OCI-LY1 (cell line): Measurements from ENCODE around the gene DOCK1.

ENCODE experiments used
- H2AFZ ChIP-seq: fragments of 200-600 bp; sonication (generic), shearing (Covaris generic); 2 replicates; pipeline ENCODE4 v1.6.0; 2014; ENCODE audit warnings: antibody characterized with exemption, mild to moderate bottlenecking, low read length
- H3F3A ChIP-seq: fragments of 200-600 bp; sonication (generic), shearing (Covaris generic); 2 replicates; pipeline ENCODE4 v1.6.0; 2014; ENCODE audit warnings: mild to moderate bottlenecking, antibody characterized with exemption, low read length, moderate library complexity; ENCODE audit not compliant: insufficient read depth
- H3K27ac ChIP-seq: fragments of 200-600 bp; sonication (generic); 2 replicates; pipeline ENCODE4 v1.5.1; 2014; ENCODE audit warnings: low read length, mixed run types, mild to moderate bottlenecking, low read depth; ENCODE audit not compliant: poor library complexity, severe bottlenecking
- H3K27me3 ChIP-seq: fragments of 200-600 bp; sonication (generic); 2 replicates; pipeline ENCODE4 v1.6.0; 2014; ENCODE audit warnings: antibody characterized with exemption, mild to moderate bottlenecking, low read length, moderate library complexity; ENCODE audit not compliant: insufficient read depth
- H3K36me3 ChIP-seq: fragments of 200-600 bp; sonication (generic); 2 replicates; pipeline ENCODE4 v1.6.1; 2014; ENCODE audit warnings: mild to moderate bottlenecking, antibody characterized with exemption, low read length, moderate library complexity, mixed read lengths; ENCODE audit not compliant: insufficient read depth
- H3K4me1 ChIP-seq: fragments of 200-600 bp; sonication (generic); 2 replicates; pipeline ENCODE4 v1.5.1; 2014; ENCODE audit warnings: mild to moderate bottlenecking, low read length, moderate library complexity; ENCODE audit not compliant: insufficient read depth, severe bottlenecking
- H3K4me2 ChIP-seq: fragments of 200-600 bp; sonication (generic), shearing (Covaris generic); 2 replicates; pipeline ENCODE4 v1.6.1; 2014; ENCODE audit warnings: low read length
- H3K4me3 ChIP-seq: fragments of 200-600 bp; sonication (generic); 2 replicates; pipeline ENCODE4 v1.5.1; 2014; ENCODE audit warnings: low read length, low read depth, mild to moderate bottlenecking, mixed read lengths; ENCODE audit not compliant: poor library complexity, severe bottlenecking
- H3K79me2 ChIP-seq: fragments of 200-600 bp; shearing (Covaris generic); 2 replicates; pipeline ENCODE4 v1.6.1; 2016; ENCODE audit warnings: mixed run types, low read length, mixed read lengths; ENCODE audit not compliant: insufficient read depth
- H3K9ac ChIP-seq: fragments of 200-600 bp; sonication (generic), shearing (Covaris generic); 2 replicates; pipeline ENCODE4 v1.6.1; 2014; ENCODE audit warnings: mild to moderate bottlenecking, low read length, mixed read lengths
- H3K9me2 ChIP-seq: fragments of 200-600 bp; sonication (generic), shearing (Covaris generic); 2 replicates; pipeline ENCODE4 v1.6.1; 2014; ENCODE audit warnings: low read depth, mild to moderate bottlenecking, low read length, mixed read lengths
- H3K9me3 ChIP-seq: fragments of 200-600 bp; shearing (Covaris generic); 2 replicates; pipeline ENCODE4 v1.6.1; 2014; ENCODE audit warnings: low read length, mixed read lengths
- H4K20me1 ChIP-seq: fragments of 200-600 bp; sonication (generic), shearing (Covaris generic); 2 replicates; pipeline ENCODE4 v1.6.0; 2016; ENCODE audit warnings: mild to moderate bottlenecking, low read length; ENCODE audit not compliant: insufficient read depth
- EZH2 ChIP-seq: fragments of 200-600 bp; sonication (generic), shearing (Covaris generic); IDR thresholded peaks from 2 replicates; pipeline ENCODE4 v1.8.0; 2017; ENCODE audit warnings: borderline replicate concordance, mixed run types, mild to moderate bottlenecking, antibody characterized with exemption, low read length, moderate library complexity, mixed read lengths
- TF ChIP-seq, protein P1 (sequence below): fragments of 200-600 bp; sonication (generic), shearing (Covaris generic); IDR thresholded peaks from 2 replicates; pipeline ENCODE4 v1.5.1; 2017; ENCODE audit warnings: mild to moderate bottlenecking, antibody characterized with exemption, low read length, moderate library complexity, mixed read lengths

The DOCK1 gene

DNA sequence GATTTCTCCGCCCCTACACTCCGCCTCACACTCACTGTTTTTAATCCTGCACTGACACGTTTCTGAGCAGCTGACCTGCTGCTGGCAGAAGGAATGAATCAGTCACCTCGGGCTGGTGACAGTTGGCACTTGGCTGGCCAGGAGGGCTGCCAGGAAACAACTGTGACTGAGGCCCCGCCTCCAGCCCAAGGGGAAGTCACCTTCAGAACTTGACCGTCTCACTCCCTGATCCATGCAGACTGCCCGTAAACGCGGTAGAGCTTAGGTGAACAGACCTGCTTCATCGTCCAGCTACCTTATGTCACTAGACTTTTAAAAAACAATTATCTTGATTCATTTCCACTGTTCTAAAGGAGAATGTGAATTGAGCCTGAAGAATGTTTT lies 107.5 kb downstream of the DOCK1 start:
- Histone ChIP-seq H4K20me1 (no peaks in the 10 kb centered on the region), H3F3A (no peaks in the 10 kb centered on the region), H3K9me3 (no peaks in the 10 kb centered on the region), H3K36me3 (no peaks in the 10 kb centered on the region), H3K4me1 (no peaks in the 10 kb centered on the region), H3K27me3 (no peaks in the 10 kb centered on the region), H3K27ac (no peak overlapping the region), H3K79me2 (no peaks in the 10 kb centered on the region), H3K9me2 (no peaks in the 10 kb centered on the region), H2AFZ (no peak overlapping the region), H3K4me3 (no peak overlapping the region), H3K4me2 (no peak overlapping the region), H3K9ac (no peak overlapping the region)
- TF ChIP-seq EZH2: no peak
- TF ChIP-seq, protein P1, sequence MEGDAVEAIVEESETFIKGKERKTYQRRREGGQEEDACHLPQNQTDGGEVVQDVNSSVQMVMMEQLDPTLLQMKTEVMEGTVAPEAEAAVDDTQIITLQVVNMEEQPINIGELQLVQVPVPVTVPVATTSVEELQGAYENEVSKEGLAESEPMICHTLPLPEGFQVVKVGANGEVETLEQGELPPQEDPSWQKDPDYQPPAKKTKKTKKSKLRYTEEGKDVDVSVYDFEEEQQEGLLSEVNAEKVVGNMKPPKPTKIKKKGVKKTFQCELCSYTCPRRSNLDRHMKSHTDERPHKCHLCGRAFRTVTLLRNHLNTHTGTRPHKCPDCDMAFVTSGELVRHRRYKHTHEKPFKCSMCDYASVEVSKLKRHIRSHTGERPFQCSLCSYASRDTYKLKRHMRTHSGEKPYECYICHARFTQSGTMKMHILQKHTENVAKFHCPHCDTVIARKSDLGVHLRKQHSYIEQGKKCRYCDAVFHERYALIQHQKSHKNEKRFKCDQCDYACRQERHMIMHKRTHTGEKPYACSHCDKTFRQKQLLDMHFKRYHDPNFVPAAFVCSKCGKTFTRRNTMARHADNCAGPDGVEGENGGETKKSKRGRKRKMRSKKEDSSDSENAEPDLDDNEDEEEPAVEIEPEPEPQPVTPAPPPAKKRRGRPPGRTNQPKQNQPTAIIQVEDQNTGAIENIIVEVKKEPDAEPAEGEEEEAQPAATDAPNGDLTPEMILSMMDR: no peak

DNA sequence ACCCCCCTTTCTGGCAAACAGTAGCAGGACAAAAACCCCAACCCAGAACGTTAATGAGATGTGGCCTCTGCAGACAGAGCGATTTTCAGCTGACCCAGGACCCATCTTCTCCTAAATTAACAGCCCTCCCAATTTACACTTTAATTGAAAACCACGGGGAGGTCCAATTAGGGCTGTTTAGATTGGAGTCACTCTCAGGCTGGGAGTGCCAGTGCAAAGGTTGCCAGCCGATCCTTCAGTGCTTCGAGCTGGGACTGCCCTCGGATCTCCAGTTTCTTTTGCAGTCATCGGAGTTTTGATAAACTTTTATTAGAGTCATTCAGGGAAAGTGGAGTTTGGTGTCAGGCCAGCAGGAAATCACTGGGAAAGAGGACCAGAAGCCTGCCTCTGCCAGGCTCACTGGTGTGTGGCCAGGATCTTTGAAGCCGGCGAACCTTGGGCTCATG lies 108.0 kb downstream of the DOCK1 start:
- Histone ChIP-seq H3F3A (no peaks in the 10 kb centered on the region), H3K9me3 (no peaks in the 10 kb centered on the region), H3K4me1 (no peaks in the 10 kb centered on the region), H3K9ac (no peak overlapping the region), H2AFZ (no peak overlapping the region), H4K20me1 (no peaks in the 10 kb centered on the region), H3K4me3 (no peak overlapping the region), H3K79me2 (no peaks in the 10 kb centered on the region), H3K36me3 (no peaks in the 10 kb centered on the region), H3K27ac (no peak overlapping the region), H3K4me2 (no peak overlapping the region), H3K27me3 (no peaks in the 10 kb centered on the region), H3K9me2 (no peaks in the 10 kb centered on the region)
- TF ChIP-seq, protein P1: no peak
- TF ChIP-seq EZH2: no peak

DNA sequence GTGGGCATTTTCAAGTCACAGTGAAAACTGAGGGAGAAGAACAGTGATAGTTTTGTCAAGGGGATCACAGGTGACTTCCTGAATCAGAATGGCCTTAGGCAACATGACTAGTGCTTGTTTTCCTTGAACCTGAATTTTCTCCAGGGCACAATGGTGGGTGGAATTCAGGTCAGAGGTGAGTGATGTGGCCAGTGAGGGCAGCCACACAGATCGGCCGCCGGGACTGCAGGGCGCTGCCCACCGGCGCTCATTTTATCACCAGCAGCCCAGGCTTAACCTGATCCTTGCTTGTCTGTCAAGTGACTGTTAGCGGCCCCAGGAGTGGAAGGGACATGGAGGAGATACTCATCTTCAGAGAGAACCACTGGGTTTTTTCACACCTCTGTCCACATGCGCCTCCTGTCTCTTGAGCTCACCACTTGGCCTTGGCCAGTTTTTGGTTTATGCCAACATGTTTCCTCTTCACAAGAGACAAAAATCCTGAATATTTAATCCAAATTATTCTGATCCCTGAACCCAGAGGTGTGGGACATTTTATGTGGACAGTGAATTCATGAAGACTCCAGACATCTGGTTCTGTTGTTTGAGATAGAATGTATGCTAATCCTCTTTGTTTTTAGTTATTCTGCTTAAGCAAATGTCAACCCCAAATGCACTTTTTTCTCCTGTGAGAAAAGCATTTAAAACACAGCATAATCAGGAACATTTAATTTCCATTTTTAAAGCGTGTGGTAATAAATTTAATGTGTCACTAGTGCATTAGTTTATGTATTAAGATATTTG lies 108.7 kb downstream of the DOCK1 start:
- H3K36me3 ChIP-seq: no peaks in the 10 kb centered on the region
- H4K20me1 ChIP-seq: no peaks in the 10 kb centered on the region
- no peak overlapping the region for H2AFZ ChIP-seq
- no peak overlapping the region for H3K4me3 ChIP-seq
- H3K4me2 ChIP-seq: no peak overlapping the region
- TF ChIP-seq, protein P1: no peak
- no peak for TF ChIP-seq EZH2
- H3K79me2 ChIP-seq: no peaks in the 10 kb centered on the region
- no peak overlapping the region for H3K9ac ChIP-seq
- H3K9me2 ChIP-seq: no peaks in the 10 kb centered on the region
- no peaks in the 10 kb centered on the region for H3K9me3 ChIP-seq
- no peaks in the 10 kb centered on the region for H3F3A ChIP-seq
- H3K4me1 ChIP-seq: no peaks in the 10 kb centered on the region
- no peak overlapping the region for H3K27ac ChIP-seq
- H3K27me3 ChIP-seq: no peaks in the 10 kb centered on the region
